ENCODE measurements around the gene PNLDC1.
"Not testable (repeated sequence)": the region's sequence is repeated elsewhere in the genome, so short reads cannot be mapped to it uniquely, and the experiment has no call there.

PNLDC1 gene

DNA sequence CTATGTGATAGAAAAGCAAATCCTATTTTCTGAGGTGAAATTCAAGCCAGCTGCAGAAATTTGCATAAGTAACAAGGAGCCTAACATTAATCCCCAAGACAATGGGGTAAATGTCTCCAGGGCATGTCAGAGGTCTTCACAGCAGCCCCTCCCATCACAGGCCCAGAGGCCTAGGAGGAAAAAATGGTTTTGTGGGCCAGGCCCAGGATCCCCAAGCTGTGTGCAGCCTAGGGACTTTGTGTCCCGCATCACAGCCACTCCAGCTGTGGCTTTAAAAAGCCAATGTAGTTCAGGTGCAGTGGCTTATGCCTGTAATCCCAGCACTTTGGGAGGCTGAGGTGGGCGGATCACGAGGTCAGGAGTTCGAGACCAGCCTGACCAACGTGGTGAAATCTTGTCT, 48.5 kb downstream of the PNLDC1 start:
- not testable (repeated sequence) for H3K18ac ChIP-seq (ENCODE audit: low read length); H3K4me2 ChIP-seq (ENCODE audit: low read length); H3K14ac ChIP-seq (ENCODE audit: low read length); H2AFZ ChIP-seq (ENCODE audit: insufficient read depth, low read length, poor library complexity); H2AK5ac ChIP-seq (ENCODE audit: low read length); H3K27ac ChIP-seq (ENCODE audit: low read depth, low read length); H3K4ac ChIP-seq (ENCODE audit: low read depth, low read length); H4K91ac ChIP-seq (ENCODE audit: low read depth, low read length); H4K12ac ChIP-seq (ENCODE audit: low read depth, low read length); H2BK120ac ChIP-seq (ENCODE audit: insufficient read depth, low read length, poor library complexity); H3K23ac ChIP-seq (ENCODE audit: low read length); H2BK12ac ChIP-seq (ENCODE audit: low read length); H3K4me1 ChIP-seq (ENCODE audit: control insufficient read depth in 1 of 2, insufficient read depth in 2 of 2, low read length in 2 of 2); H3K79me2 ChIP-seq (ENCODE audit: control insufficient read depth, insufficient read depth, low read length, poor library complexity); H3K9me3 ChIP-seq (ENCODE audit: insufficient read depth, low read depth, low read length); DNase-seq; H2BK5ac ChIP-seq (ENCODE audit: low read depth, low read length, poor library complexity); H4K8ac ChIP-seq (ENCODE audit: low read depth, low read length); H3K27me3 ChIP-seq (ENCODE audit: insufficient read depth, low read length); H3K4me3 ChIP-seq (ENCODE audit: low read depth, low read length); H3K36me3 ChIP-seq (ENCODE audit: control insufficient read depth in 1 of 2, insufficient read depth in 2 of 2, low read length in 2 of 2); H3K79me1 ChIP-seq (ENCODE audit: low read length); H3K9ac ChIP-seq (ENCODE audit: low read length)
- no CpG with 5 or more reads among the region's 5 CpGs for WGBS (ENCODE audit: extremely low coverage, insufficient coverage, insufficient read length)

GRCh38 chr6:159849851-159850250, 49.8 kb downstream of the PNLDC1 start:
- H4K12ac ChIP-seq (ENCODE audit: low read depth, low read length); H3K4me1 ChIP-seq (ENCODE audit: control insufficient read depth in 1 of 2, insufficient read depth in 2 of 2, low read length in 2 of 2); H3K4ac ChIP-seq (ENCODE audit: low read depth, low read length); H3K18ac ChIP-seq (ENCODE audit: low read length); H3K9me3 ChIP-seq (ENCODE audit: insufficient read depth, low read depth, low read length); H3K14ac ChIP-seq (ENCODE audit: low read length); H3K4me2 ChIP-seq (ENCODE audit: low read length); H3K23ac ChIP-seq (ENCODE audit: low read length); H2BK120ac ChIP-seq (ENCODE audit: insufficient read depth, low read length, poor library complexity); H2BK5ac ChIP-seq (ENCODE audit: low read depth, low read length, poor library complexity); H2AK5ac ChIP-seq (ENCODE audit: low read length); H3K27ac ChIP-seq (ENCODE audit: low read depth, low read length); H3K79me1 ChIP-seq (ENCODE audit: low read length); H4K91ac ChIP-seq (ENCODE audit: low read depth, low read length); H2AFZ ChIP-seq (ENCODE audit: insufficient read depth, low read length, poor library complexity); H4K8ac ChIP-seq (ENCODE audit: low read depth, low read length); H3K4me3 ChIP-seq (ENCODE audit: low read depth, low read length); H2BK12ac ChIP-seq (ENCODE audit: low read length); DNase-seq; H3K79me2 ChIP-seq (ENCODE audit: control insufficient read depth, insufficient read depth, low read length, poor library complexity); H3K9ac ChIP-seq (ENCODE audit: low read length); H3K36me3 ChIP-seq (ENCODE audit: control insufficient read depth in 1 of 2, insufficient read depth in 2 of 2, low read length in 2 of 2); H3K27me3 ChIP-seq (ENCODE audit: insufficient read depth, low read length): not testable (repeated sequence)
- WGBS (ENCODE audit: extremely low coverage, insufficient coverage, insufficient read length): no CpG with 5 or more reads among the region's 1 CpG

DNA sequence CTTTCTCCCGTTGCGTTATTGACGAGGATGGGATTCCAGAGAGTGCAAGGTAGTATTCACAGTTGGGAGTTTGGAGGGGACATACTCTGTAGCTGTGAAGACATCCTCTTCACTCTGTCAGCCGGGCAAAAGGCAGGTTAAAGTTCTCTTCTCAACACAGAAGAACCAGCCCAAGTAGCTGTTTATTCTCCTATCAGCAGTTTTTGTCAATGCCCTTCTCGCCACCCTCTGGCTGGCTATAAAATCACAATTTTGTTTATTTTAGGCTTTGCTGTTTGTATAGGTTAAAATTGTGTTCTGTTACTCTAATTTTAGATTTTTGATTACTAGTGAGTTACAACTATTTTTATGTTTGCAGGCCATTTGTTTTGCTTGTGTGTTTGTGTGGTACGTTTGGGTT, 52.8 kb downstream of the PNLDC1 start:
- Histone ChIP-seq H3K27ac (ENCODE audit: low read depth, low read length) (no peak overlapping the region), H3K9me3 (ENCODE audit: insufficient read depth, low read depth, low read length) (peaks cover 2% of the 10 kb centered on the region), H2BK12ac (ENCODE audit: low read length) (no peak overlapping the region), H3K79me1 (ENCODE audit: low read length) (no peaks in the 10 kb centered on the region), H3K36me3 (ENCODE audit: control insufficient read depth in 1 of 2, insufficient read depth in 2 of 2, low read length in 2 of 2) (no peaks in the 10 kb centered on the region), H3K4ac (ENCODE audit: low read depth, low read length) (no peak overlapping the region), H2AK5ac (ENCODE audit: low read length) (no peak overlapping the region), H3K4me3 (ENCODE audit: low read depth, low read length) (no peak overlapping the region), H3K18ac (ENCODE audit: low read length) (no peak overlapping the region), H3K79me2 (ENCODE audit: control insufficient read depth, insufficient read depth, low read length, poor library complexity) (no peaks in the 10 kb centered on the region), H4K91ac (ENCODE audit: low read depth, low read length) (no peak overlapping the region), H4K8ac (ENCODE audit: low read depth, low read length) (no peak overlapping the region), H3K9ac (ENCODE audit: low read length) (no peak overlapping the region), H3K4me2 (ENCODE audit: low read length) (no peak overlapping the region), H2BK5ac (ENCODE audit: low read depth, low read length, poor library complexity) (no peak overlapping the region), H2BK120ac (ENCODE audit: insufficient read depth, low read length, poor library complexity) (no peak overlapping the region), H3K4me1 (ENCODE audit: control insufficient read depth in 1 of 2, insufficient read depth in 2 of 2, low read length in 2 of 2) (no peaks in the 10 kb centered on the region), H3K27me3 (ENCODE audit: insufficient read depth, low read length) (no peaks in the 10 kb centered on the region), H3K23ac (ENCODE audit: low read length) (no peak overlapping the region), H3K14ac (ENCODE audit: low read length) (no peak overlapping the region), H2AFZ (ENCODE audit: insufficient read depth, low read length, poor library complexity) (no peak overlapping the region), H4K12ac (ENCODE audit: low read depth, low read length) (no peak overlapping the region)
- DNase-seq: peak in 1 of 2 donors; percentile 37
- WGBS (ENCODE audit: extremely low coverage, insufficient coverage, insufficient read length): no CpG with 5 or more reads among the region's 6 CpGs

- Histone ChIP-seq H3K18ac (ENCODE audit: low read length) (no peak overlapping the region), H3K4me3 (ENCODE audit: low read depth, low read length) (no peak overlapping the region), H2AK5ac (ENCODE audit: low read length) (no peak overlapping the region), H3K14ac (ENCODE audit: low read length) (no peak overlapping the region), H2BK120ac (ENCODE audit: insufficient read depth, low read length, poor library complexity) (no peak overlapping the region), H2AFZ (ENCODE audit: insufficient read depth, low read length, poor library complexity) (no peak overlapping the region), H3K79me2 (ENCODE audit: control insufficient read depth, insufficient read depth, low read length, poor library complexity) (no peaks in the 10 kb centered on the region), H3K27ac (ENCODE audit: low read depth, low read length) (no peak overlapping the region), H3K4me2 (ENCODE audit: low read length) (no peak overlapping the region), H3K4me1 (ENCODE audit: control insufficient read depth in 1 of 2, insufficient read depth in 2 of 2, low read length in 2 of 2) (no peaks in the 10 kb centered on the region), H2BK12ac (ENCODE audit: low read length) (no peak overlapping the region), H4K8ac (ENCODE audit: low read depth, low read length) (no peak overlapping the region), H3K9ac (ENCODE audit: low read length) (no peak overlapping the region), H3K9me3 (ENCODE audit: insufficient read depth, low read depth, low read length) (peaks cover 2% of the 10 kb centered on the region), H3K23ac (ENCODE audit: low read length) (no peak overlapping the region), H3K27me3 (ENCODE audit: insufficient read depth, low read length) (no peaks in the 10 kb centered on the region), H4K12ac (ENCODE audit: low read depth, low read length) (no peak overlapping the region), H2BK5ac (ENCODE audit: low read depth, low read length, poor library complexity) (no peak overlapping the region), H3K36me3 (ENCODE audit: control insufficient read depth in 1 of 2, insufficient read depth in 2 of 2, low read length in 2 of 2) (no peaks in the 10 kb centered on the region), H3K79me1 (ENCODE audit: low read length) (no peaks in the 10 kb centered on the region), H3K4ac (ENCODE audit: low read depth, low read length) (no peak overlapping the region), H4K91ac (ENCODE audit: low read depth, low read length) (no peak overlapping the region)
- no peak for DNase-seq
Measured at GRCh38 chr6:159853754-159854153, 53.7 kb downstream of the PNLDC1 start.

DNA sequence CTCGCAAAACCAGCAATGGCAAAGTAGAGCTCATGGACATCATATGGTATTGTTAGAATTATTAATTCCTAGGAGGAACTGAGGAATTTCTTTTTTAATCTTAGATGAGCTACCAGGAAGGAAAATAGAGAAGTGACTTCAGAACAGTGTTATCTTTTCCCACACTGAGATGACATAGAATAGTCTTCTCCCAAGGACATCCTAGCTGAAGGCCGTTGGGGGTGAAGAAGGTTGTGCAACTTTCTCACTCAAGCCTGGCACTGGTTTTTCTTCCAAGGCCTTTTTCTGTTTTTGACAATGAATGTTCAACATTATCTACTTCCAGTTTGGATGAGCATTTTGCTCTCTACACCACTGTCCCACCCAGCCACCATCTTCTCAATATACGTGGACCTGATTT, 54.9 kb downstream of the PNLDC1 start:
- no peak overlapping the region for H4K91ac ChIP-seq (ENCODE audit: low read depth, low read length)
- H3K36me3 ChIP-seq (ENCODE audit: control insufficient read depth in 1 of 2, insufficient read depth in 2 of 2, low read length in 2 of 2): no peaks in the 10 kb centered on the region
- H3K79me1 ChIP-seq (ENCODE audit: low read length): no peaks in the 10 kb centered on the region
- H3K14ac ChIP-seq (ENCODE audit: low read length): no peak overlapping the region
- H2AK5ac ChIP-seq (ENCODE audit: low read length): no peak overlapping the region
- H3K18ac ChIP-seq (ENCODE audit: low read length): no peak overlapping the region
- no CpG with 5 or more reads among the region's 3 CpGs for WGBS (ENCODE audit: extremely low coverage, insufficient coverage, insufficient read length)
- no peak overlapping the region for H3K4me2 ChIP-seq (ENCODE audit: low read length)
- no peaks in the 10 kb centered on the region for H3K79me2 ChIP-seq (ENCODE audit: control insufficient read depth, insufficient read depth, low read length, poor library complexity)
- no peak overlapping the region for H3K9ac ChIP-seq (ENCODE audit: low read length)
- no peak overlapping the region for H3K4me3 ChIP-seq (ENCODE audit: low read depth, low read length)
- H3K9me3 ChIP-seq (ENCODE audit: insufficient read depth, low read depth, low read length): no peaks in the 10 kb centered on the region
- no peak overlapping the region for H2BK120ac ChIP-seq (ENCODE audit: insufficient read depth, low read length, poor library complexity)
- no peaks in the 10 kb centered on the region for H3K4me1 ChIP-seq (ENCODE audit: control insufficient read depth in 1 of 2, insufficient read depth in 2 of 2, low read length in 2 of 2)
- H3K23ac ChIP-seq (ENCODE audit: low read length): no peak overlapping the region
- H3K27ac ChIP-seq (ENCODE audit: low read depth, low read length): no peak overlapping the region
- no peak overlapping the region for H2BK12ac ChIP-seq (ENCODE audit: low read length)
- no peak overlapping the region for H2AFZ ChIP-seq (ENCODE audit: insufficient read depth, low read length, poor library complexity)
- H3K4ac ChIP-seq (ENCODE audit: low read depth, low read length): no peak overlapping the region
- H4K12ac ChIP-seq (ENCODE audit: low read depth, low read length): no peak overlapping the region
- no peak overlapping the region for H4K8ac ChIP-seq (ENCODE audit: low read depth, low read length)
- no peaks in the 10 kb centered on the region for H3K27me3 ChIP-seq (ENCODE audit: insufficient read depth, low read length)
- H2BK5ac ChIP-seq (ENCODE audit: low read depth, low read length, poor library complexity): no peak overlapping the region
- DNase-seq: no peak
